MV-4-11 (cell line): ENCODE results near the gene ERC2.

Source experiments
- DNase-seq: peaks from one replicate; lab custom pipeline; 2025; lab: John Stamatoyannopoulos, UW

Gene ERC2

GRCh38 chr3:55711646-55712045, 756.6 kb downstream of the ERC2 start:
- DNase-seq: no peak

DNA sequence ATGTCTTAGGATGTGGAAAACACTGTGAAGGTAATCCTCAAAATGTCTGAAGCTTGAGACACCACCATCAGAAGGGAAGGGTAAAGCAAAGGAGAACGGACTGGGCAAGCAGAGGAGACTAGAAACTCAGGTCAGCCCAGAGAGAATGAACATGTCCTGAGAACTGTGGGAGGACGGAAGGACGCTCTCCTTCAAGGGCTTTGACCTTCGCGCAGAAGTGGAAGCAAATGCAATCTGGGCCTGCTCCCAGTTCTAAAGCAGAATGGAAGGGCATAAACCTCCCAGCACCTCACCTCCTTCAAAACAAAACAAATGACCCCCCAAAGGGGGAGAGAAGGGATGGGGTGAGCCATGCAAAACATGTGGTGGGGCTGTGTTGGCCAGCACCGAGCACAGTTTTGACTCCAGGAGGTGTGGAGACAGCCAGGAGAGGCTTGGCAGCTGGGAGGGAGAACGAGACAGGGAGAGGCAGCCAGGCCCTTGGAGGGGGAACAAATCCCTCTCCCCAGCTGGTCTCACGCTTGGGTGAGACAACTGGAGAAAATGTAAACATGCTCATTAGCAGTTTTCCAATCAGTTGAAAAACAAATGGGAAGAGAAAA, 758.8 kb downstream of the ERC2 start:
- DNase-seq: no peak

- DNase-seq: no peak
Measured at GRCh38 chr3:55708921-55709320, 759.3 kb downstream of the ERC2 start.

- no peak for DNase-seq
Measured at GRCh38 chr3:55708242-55708641, 760.0 kb downstream of the ERC2 start.

- DNase-seq: no peak
Measured at GRCh38 chr3:55704521-55704920, 763.7 kb downstream of the ERC2 start.

DNA sequence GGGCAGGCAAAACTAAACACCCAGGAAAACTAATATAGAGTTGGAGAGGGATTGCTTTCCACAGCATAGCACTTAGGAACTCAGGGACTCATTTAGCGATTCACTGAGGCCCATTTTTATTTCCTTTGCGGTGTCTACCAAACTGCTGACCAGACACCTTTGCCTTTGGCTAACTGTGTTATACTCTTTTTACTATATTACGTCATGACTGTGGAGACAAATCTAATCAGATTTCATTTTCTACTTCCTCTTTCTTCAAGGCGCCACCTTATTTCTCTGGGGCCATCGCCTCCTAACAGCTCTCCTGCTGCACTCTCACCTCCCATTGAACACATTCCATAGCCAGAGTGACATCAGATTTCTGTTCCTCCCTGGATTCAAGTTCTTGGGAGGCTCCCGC, 765.4 kb downstream of the ERC2 start:
- DNase-seq: peak; percentile 17

DNA sequence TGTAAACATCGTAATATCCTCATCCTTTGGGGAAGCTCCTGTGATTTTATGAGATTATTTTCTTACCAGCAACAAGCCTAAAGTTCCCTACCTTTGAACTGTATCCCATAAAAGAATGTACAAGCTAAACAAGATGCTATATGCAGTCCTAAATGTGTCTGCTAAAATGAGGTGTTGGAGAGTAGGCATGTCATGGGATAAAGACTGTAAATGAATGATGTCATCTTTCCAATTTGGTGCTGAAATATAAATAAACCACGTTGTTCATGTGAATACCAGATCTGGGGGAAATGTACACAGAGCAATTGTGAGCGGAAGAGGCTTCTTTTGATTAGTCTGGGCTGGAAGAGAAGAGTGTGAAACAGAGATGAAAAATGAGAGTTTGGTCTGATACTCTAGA, 766.3 kb downstream of the ERC2 start:
- no peak for DNase-seq

DNA sequence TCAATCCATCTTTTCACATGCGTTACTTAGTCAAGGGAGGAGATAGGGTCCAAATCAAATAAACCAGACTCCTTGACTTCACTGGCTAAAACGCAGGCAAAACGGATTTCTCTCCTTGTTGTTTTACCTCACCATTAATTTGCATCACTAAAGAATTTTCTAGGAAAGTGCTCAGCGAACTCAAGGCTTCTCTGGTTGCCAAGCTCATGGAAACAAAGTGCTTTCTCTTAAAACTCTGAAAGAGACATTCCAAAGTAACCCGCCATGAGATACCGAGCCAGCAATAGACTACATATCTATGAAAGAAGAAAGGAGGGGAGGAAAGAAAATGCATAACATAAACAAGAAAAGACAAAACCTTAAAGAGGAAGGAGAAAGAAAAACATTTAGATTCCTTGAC, 769.4 kb downstream of the ERC2 start:
- no peak for DNase-seq

GRCh38 chr3:55697177-55697865, 770.9 kb downstream of the ERC2 start:
- no peak for DNase-seq

DNA sequence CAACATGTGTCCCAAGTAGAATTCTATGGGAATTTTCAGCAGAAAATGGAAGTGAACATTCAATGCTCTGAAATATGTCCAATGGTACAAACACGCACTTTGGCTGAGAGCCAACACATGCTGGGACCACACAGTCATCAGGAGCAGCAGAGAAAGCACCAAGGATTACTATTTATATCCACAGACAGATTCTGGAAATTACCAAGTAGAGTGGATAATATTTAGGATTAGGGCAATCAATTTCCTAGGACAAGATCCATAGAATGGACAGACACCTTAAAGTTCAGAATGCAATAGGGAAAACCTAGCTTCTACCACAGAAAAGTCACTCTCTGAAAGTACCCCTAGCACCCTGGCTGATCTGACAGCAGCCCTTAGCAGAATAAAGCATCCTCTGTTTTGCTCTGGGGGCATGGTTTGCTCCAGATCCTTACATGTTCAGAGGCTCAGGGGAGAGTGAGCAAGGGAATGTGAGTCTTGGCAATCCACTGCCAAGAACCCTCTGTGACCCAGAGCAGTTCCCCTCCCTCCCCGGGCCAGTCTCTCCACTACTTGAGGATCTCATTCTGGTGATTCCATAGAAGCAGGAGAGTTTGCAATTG, 775.2 kb downstream of the ERC2 start:
- DNase-seq: no peak

GRCh38 chr3:55692295-55692956, 775.8 kb downstream of the ERC2 start:
- DNase-seq: no peak

GRCh38 chr3:55691141-55691540, 777.1 kb downstream of the ERC2 start:
- DNase-seq: no peak

- DNase-seq: no peak
Measured at GRCh38 chr3:55690726-55691125, 777.5 kb downstream of the ERC2 start.

- DNase-seq: no peak
Measured at GRCh38 chr3:55690177-55690576, 778.1 kb downstream of the ERC2 start.

DNA sequence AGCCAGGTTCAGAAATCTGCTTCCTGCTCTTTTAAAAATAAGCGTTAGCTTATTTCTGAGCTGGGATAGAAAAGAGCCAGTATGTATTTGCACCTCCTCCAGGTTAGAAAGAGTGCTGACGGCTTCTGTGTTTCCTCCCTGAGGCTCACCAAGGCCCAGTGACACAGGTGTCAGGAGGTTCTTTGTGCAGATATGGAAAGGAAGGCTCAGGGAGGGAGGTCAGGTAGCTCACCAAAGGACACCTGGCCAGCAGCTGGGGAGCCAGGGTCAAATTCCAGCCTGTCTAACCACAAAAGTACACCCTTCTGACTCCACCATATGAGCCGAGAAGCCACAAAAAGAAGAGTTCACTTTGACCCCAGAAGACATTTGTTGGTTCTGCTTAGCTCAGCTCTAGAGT, 780.1 kb downstream of the ERC2 start:
- no peak for DNase-seq

GRCh38 chr3:55687526-55687925, 780.7 kb downstream of the ERC2 start:
- no peak for DNase-seq

DNA sequence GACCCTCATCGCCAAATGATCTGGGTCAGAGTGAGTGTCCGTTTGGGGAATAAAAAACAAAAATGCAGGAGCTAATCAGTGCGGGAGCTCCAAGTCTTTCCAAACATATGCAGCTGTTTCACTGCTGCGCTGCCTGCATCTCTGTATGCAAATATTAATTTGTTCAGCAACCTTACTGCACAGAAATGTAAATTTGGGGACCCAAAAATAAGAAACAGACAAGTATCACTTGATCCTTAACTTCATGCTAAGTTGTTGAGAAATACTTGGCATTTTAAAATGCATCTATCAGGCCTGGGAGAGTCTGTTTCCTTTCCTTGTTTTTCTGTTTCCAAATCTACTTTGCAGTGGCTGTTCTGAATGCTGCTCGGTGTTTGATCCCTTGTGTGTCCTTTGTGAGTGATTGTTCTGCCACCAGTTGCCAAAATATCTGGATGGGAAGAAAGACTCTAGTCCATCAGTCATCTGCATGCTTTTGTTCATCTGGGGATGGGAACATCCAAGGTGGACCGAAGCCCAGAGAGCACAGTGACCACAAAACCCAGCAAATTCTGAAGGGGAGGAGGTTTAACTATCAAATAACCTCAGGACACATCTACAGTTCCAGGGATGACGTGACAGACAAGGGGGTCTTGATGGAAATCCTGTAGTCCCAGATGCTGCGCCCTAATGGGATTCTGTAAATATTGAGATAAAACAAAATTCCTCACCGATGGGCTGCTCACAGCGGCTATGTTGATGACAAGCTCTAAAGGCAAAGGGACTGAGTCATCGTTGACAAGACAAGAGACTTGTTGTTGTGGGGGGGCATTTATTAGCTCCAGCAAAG, 781.6 kb downstream of the ERC2 start:
- DNase-seq: no peak

GRCh38 chr3:55683666-55684270, 784.5 kb downstream of the ERC2 start:
- no peak for DNase-seq

- DNase-seq: no peak
Measured at GRCh38 chr3:55682461-55682860, 785.8 kb downstream of the ERC2 start.

DNA sequence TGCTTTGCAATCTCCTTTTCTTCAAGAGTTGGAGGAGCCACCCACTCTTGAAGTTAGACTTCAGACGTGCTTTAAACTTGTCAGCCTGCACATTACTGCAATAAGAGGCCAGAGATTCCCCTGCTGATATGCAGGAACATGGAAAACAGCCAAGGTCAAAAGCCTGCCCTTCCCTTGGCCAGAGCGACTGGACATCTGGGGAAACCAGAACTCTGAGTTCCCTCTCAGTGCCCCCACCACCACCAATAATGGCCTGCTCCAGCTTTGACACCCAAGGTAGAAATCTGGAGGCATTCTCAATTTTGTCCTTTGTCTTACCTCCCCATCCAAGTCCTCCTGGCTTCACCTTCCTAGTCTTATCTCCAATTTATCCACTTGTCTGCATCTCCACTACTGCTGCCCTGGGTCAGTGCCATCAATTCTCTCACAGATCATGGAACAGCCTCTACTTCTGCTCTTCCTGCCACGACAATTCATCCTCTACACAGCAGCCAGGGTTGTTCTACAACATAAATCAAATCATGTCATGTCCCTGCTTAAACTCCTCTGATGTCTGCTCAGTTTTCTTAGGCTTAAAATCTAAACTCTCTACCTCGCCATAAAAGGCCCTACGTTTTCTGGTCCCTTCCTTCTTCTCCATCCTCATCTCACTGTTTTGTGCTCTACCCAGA, 789.6 kb downstream of the ERC2 start:
- no peak for DNase-seq

- DNase-seq: no peak
Measured at GRCh38 chr3:55676643-55677042, 791.6 kb downstream of the ERC2 start.
